K562 (cell line): ENCODE results near the gene CTNNB1.

Experiments used
- CBX1 ChIP-seq: sonication (generic); IDR thresholded peaks from 2 replicates; pipeline ENCODE4 v1.6.1; 2016; ENCODE audit warnings: antibody characterized with exemption, low read depth, mild to moderate bottlenecking
- ELF4 ChIP-seq: fragments of 450-650 bp; formaldehyde crosslinking; IDR thresholded peaks from 2 replicates; pipeline ENCODE4 v1.4.0; 2022; ENCODE audit warnings: missing genetic modification characterization
- EZH2 ChIP-seq: IDR thresholded peaks from 2 replicates; pipeline ENCODE4 v1.6.1; 2012; ENCODE audit warnings: low read depth, mild to moderate bottlenecking, inconsistent platforms, low read length, borderline replicate concordance
- HDAC2 ChIP-seq: fragments of 450-650 bp; IDR thresholded peaks from 2 replicates; pipeline ENCODE4 v1.6.1; 2016; ENCODE audit warnings: mild to moderate bottlenecking
- POLR2A ChIP-seq: fragments of 450-650 bp; conservative IDR thresholded peaks from 2 replicates; pipeline ENCODE4 v1.6.1; 2016
- RBBP5 ChIP-seq: fragments of 200-600 bp; sonication (generic); IDR thresholded peaks from 2 replicates; pipeline ENCODE4 v1.6.1; 2012; ENCODE audit warnings: borderline replicate concordance, mild to moderate bottlenecking, low read length, control low read depth, inconsistent platforms; ENCODE audit not compliant: insufficient read depth, poor library complexity, severe bottlenecking
- TFAM ChIP-seq: fragments of 250-450 bp; sonication (Bioruptor Pico); conservative IDR thresholded peaks from 2 replicates; pipeline ENCODE4 v1.5.0; 2021; ENCODE audit warnings: mild to moderate bottlenecking, moderate library complexity
- TF ChIP-seq, protein P1 (sequence below): sonication (generic); formaldehyde crosslinking; IDR thresholded peaks from 2 replicates; pipeline ENCODE4 v1.5.0; 2020; ENCODE audit warnings: missing genetic modification reagents
- TF ChIP-seq, protein P2 (sequence below), 3 experiments: IDR thresholded peaks in 2 of 3; conservative IDR thresholded peaks in 1 of 3; 2 replicates each; pipeline ENCODE4 v1.5.1; 2011 to 2012; ENCODE audit warnings: low read length in 3 of 3, mild to moderate bottlenecking in 3 of 3, control low read depth in 2 of 3, improper control_type of control experiment in 1 of 3, inconsistent platforms in 1 of 3, low read depth in 1 of 3, mixed read lengths in 1 of 3, moderate library complexity in 1 of 3; ENCODE audit not compliant: insufficient read depth in 2 of 3
- TF ChIP-seq, protein P3 (sequence below): fragments of 450-650 bp; IDR thresholded peaks from 2 replicates; pipeline ENCODE4 v1.6.1; 2017; ENCODE audit warnings: mild to moderate bottlenecking, moderate library complexity

DNA sequence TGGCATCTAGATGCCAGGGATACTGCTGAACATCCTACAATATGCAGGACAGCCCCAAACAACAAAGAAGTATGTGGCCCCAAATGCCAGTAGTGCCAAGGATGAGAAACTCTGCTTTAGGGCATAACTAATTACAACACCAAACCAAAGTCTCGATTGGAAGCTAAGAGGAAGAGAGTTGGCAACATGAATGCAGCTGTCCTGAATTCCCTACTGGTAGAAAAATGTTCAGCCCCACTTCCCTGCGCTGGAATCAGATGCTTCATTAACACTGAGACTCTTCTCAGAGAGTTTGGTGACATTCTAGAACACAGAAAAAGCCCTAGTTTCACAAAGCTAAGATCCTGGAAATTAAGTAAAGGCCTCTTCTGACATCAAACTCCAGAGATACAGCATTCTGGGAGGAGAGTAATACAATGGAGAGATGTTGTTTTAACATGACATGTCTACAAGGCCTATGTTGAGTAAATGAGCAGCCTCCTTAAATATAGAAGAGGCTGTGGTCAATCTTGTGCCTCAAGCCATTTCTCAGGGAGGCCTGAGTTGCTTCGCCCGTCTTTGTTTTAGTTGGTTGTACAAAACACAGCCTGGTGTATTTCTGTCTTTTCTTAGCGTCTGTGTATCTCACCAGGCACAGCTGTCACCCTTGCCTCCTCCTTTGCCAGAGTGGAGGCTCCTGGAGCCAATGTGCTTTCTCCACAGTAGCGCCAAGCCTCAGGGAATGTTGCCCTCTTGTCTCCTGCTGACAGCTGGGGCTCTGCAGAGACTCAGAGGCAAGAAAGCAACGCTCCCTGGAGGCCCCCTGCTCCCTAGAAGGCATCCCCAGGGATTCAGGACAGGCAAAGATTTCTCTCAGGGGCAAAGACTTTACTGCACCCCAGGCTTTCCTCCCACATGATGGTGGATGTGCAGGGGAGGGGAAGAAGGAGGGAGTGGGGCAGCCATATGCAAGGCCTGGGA is 25.1 kb upstream of the CTNNB1 start:
- no peak for TF ChIP-seq TFAM (CRISPR knock-in tag)
- no peak for TF ChIP-seq POLR2A
- TF ChIP-seq RBBP5, result no peak
- TF ChIP-seq, protein P1, sequence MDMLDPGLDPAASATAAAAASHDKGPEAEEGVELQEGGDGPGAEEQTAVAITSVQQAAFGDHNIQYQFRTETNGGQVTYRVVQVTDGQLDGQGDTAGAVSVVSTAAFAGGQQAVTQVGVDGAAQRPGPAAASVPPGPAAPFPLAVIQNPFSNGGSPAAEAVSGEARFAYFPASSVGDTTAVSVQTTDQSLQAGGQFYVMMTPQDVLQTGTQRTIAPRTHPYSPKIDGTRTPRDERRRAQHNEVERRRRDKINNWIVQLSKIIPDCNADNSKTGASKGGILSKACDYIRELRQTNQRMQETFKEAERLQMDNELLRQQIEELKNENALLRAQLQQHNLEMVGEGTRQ, result no peak
- TF ChIP-seq, protein P2, sequence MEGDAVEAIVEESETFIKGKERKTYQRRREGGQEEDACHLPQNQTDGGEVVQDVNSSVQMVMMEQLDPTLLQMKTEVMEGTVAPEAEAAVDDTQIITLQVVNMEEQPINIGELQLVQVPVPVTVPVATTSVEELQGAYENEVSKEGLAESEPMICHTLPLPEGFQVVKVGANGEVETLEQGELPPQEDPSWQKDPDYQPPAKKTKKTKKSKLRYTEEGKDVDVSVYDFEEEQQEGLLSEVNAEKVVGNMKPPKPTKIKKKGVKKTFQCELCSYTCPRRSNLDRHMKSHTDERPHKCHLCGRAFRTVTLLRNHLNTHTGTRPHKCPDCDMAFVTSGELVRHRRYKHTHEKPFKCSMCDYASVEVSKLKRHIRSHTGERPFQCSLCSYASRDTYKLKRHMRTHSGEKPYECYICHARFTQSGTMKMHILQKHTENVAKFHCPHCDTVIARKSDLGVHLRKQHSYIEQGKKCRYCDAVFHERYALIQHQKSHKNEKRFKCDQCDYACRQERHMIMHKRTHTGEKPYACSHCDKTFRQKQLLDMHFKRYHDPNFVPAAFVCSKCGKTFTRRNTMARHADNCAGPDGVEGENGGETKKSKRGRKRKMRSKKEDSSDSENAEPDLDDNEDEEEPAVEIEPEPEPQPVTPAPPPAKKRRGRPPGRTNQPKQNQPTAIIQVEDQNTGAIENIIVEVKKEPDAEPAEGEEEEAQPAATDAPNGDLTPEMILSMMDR (IDR thresholded peaks at IDR 0.05 in 2 of 3, conservative IDR thresholded peaks at IDR 0.05 in 1 of 3; ENCODE audit: insufficient read depth in 2 of 3, low read depth in 1 of 3, low read length in 3 of 3), result no peak
- TF ChIP-seq, protein P3, sequence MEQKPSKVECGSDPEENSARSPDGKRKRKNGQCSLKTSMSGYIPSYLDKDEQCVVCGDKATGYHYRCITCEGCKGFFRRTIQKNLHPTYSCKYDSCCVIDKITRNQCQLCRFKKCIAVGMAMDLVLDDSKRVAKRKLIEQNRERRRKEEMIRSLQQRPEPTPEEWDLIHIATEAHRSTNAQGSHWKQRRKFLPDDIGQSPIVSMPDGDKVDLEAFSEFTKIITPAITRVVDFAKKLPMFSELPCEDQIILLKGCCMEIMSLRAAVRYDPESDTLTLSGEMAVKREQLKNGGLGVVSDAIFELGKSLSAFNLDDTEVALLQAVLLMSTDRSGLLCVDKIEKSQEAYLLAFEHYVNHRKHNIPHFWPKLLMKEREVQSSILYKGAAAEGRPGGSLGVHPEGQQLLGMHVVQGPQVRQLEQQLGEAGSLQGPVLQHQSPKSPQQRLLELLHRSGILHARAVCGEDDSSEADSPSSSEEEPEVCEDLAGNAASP, result no peak
- no peak for TF ChIP-seq ELF4 (CRISPR knock-in tag)
- TF ChIP-seq EZH2, result no peak
- no peak for TF ChIP-seq HDAC2
- TF ChIP-seq CBX1, result no peak
